ENCODE measurements around the gene TMEM82. TPM values are rescaled to one million over a fixed set of nuclear protein-coding genes. Genes with fewer than 3 reads are reported as not detected.

The TMEM82 gene
- total RNA-seq, 1 donor from 2014 or later: 1.4 TPM

DNA sequence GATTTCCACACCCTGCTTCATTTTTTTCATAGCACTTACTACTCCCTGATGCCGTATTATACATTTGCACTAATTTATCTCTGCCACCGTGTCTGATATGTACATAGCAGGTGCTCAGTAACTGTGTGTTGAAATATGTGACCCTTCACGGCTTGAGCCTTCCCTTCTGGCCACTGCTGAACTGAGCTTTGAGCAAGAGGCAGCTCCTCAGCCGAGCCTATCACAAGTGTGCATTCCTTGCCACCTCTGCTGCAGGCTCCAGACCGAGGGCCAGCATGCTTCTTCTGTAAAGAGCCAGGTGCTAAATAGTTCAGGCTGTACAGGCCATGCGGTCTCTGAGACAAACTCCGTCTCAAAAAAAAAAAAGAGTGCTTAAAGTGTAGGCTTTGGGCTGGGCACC, 35.5 kb upstream of the TMEM82 start:
- TF ChIP-seq CTCF (IDR thresholded peaks at IDR 0.05; ENCODE audit: unreplicated experiment): no peak
- Mint-ChIP-seq H3K4me1 (ENCODE audit: low read depth) (peaks cover 8% of the 10 kb centered on the region), H3K27me3 (no peaks in the 10 kb centered on the region), H3K27ac (no peak overlapping the region), H3K4me3 (ENCODE audit: low read depth) (no peak overlapping the region), H3K36me3 (ENCODE audit: insufficient read depth) (peaks cover 8% of the 10 kb centered on the region), H3K9me3 (ENCODE audit: low read depth) (no peaks in the 10 kb centered on the region)
- no peak for DNase-seq (ENCODE audit: low spot score, unreplicated experiment)

DNA sequence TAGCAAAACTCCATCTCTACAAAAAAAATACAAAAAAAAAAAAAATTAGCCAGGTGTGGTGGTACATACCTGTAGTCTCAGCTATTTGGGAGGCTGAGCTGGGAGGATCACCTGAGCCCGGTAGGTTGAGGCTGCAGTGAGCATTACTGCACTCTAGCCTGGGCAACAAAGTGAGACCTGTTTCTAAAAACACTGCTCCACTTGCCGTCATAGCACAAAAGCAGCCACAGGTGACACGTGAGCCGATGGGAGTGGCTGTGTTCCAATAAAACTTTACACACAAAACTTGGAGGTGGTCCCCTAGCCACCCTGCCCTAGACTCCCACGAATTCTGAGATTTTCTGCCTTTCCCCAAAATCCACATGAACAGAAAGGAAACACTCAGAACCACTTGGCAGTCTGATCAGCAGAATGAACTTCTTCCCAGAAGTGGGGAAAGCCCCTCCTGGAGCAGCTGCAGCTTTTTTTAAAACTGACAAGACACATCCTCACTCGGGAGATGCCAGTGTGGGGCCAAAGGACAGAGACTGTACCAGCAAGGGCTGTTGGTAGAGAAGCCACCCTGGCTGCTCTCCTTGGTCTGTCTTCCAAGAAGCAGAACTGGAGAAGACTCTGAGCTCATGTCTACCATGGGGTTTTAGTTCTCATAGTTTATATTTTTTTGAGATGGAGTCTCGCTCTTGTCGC, 34.9 kb upstream of the TMEM82 start:
- no peak for TF ChIP-seq CTCF (IDR thresholded peaks at IDR 0.05; ENCODE audit: unreplicated experiment)
- Mint-ChIP-seq H3K4me3 (ENCODE audit: low read depth) (no peak overlapping the region), H3K9me3 (ENCODE audit: low read depth) (no peaks in the 10 kb centered on the region), H3K4me1 (ENCODE audit: low read depth) (peaks cover 8% of the 10 kb centered on the region), H3K27me3 (no peaks in the 10 kb centered on the region), H3K27ac (no peak overlapping the region), H3K36me3 (ENCODE audit: insufficient read depth) (peaks cover 8% of the 10 kb centered on the region)
- DNase-seq (ENCODE audit: low spot score, unreplicated experiment): no peak

- peaks cover 8% of the 10 kb centered on the region for H3K36me3 Mint-ChIP-seq (ENCODE audit: insufficient read depth)
- H3K9me3 Mint-ChIP-seq (ENCODE audit: low read depth): no peaks in the 10 kb centered on the region
- no peak overlapping the region for H3K4me3 Mint-ChIP-seq (ENCODE audit: low read depth)
- H3K4me1 Mint-ChIP-seq (ENCODE audit: low read depth): peaks cover 1% of the 10 kb centered on the region
- H3K27ac Mint-ChIP-seq: no peak overlapping the region
- H3K27me3 Mint-ChIP-seq: no peaks in the 10 kb centered on the region
- no peak for DNase-seq (ENCODE audit: low spot score, unreplicated experiment)
- TF ChIP-seq CTCF (IDR thresholded peaks at IDR 0.05; ENCODE audit: unreplicated experiment): no peak
Observed at GRCh38 chr1:15708486-15709137, 33.7 kb upstream of the TMEM82 start.

DNA sequence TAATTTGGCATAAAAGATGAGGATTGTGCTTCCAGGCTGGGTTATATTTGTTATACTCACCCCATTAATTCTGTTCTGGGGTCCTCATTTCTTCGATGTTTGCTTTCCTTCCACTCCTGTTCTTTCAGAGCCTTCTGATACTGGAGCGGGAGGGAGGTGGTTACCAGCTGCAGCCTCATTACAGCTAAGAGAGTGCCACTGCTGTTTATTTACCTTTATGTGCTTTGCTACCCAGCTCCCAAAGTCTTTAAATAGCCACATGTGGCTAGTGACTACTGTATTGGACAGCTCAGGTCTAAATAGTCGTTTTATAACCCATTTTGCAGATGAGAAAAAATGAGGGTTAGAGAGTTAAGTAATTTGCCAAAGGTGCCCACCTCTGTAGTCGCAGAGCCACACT, 33.1 kb upstream of the TMEM82 start:
- H3K36me3 Mint-ChIP-seq (ENCODE audit: insufficient read depth): peaks cover 8% of the 10 kb centered on the region
- no peak for DNase-seq (ENCODE audit: low spot score, unreplicated experiment)
- no peak overlapping the region for H3K4me3 Mint-ChIP-seq (ENCODE audit: low read depth)
- H3K9me3 Mint-ChIP-seq (ENCODE audit: low read depth): no peaks in the 10 kb centered on the region
- peaks cover 1% of the 10 kb centered on the region for H3K4me1 Mint-ChIP-seq (ENCODE audit: low read depth)
- TF ChIP-seq CTCF (IDR thresholded peaks at IDR 0.05; ENCODE audit: unreplicated experiment): no peak
- peak overlapping the region; percentile 24 for H3K27ac Mint-ChIP-seq
- no peaks in the 10 kb centered on the region for H3K27me3 Mint-ChIP-seq

- Mint-ChIP-seq H3K36me3 (ENCODE audit: insufficient read depth) (peaks cover 1% of the 10 kb centered on the region), H3K9me3 (ENCODE audit: low read depth) (no peaks in the 10 kb centered on the region), H3K4me3 (ENCODE audit: low read depth) (no peak overlapping the region), H3K27ac (no peak overlapping the region), H3K4me1 (ENCODE audit: low read depth) (no peaks in the 10 kb centered on the region), H3K27me3 (no peaks in the 10 kb centered on the region)
- no peak for DNase-seq (ENCODE audit: low spot score, unreplicated experiment)
- no peak for TF ChIP-seq CTCF (IDR thresholded peaks at IDR 0.05; ENCODE audit: unreplicated experiment)
Observed at GRCh38 chr1:15712168-15712567, 30.1 kb upstream of the TMEM82 start.

All from progenitor cell of endocrine pancreas (in vitro differentiated cells).